ENCODE results near the gene C4orf50.

C4orf50 gene

DNA sequence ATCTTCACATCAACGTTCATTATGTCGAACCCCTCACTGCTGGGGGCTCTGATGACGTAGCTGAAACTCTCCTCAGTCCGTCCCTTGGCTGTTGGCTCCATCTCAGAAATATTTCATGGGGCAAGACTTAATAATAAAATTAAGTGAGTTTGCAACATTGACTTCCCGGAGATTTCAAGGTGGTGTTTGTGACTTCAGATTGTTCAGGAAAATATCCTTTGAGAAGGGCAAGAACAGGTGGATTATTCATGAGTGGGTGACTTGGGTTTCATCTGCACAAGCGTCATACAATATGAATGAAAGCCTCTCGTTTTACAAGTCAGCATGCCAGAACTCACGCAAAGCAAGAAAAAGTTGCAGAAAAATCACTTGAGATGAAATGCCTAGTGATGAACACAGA lies at the start of gene C4orf50:
C4orf50 (minus strand) TSS at position 101 of the 400 bp plus-strand sequence.
- no peak for FAIRE-seq

GRCh38 chr4:6065934-6066590 lies 47.8 kb upstream of the C4orf50 start:
- no peak for FAIRE-seq

DNA sequence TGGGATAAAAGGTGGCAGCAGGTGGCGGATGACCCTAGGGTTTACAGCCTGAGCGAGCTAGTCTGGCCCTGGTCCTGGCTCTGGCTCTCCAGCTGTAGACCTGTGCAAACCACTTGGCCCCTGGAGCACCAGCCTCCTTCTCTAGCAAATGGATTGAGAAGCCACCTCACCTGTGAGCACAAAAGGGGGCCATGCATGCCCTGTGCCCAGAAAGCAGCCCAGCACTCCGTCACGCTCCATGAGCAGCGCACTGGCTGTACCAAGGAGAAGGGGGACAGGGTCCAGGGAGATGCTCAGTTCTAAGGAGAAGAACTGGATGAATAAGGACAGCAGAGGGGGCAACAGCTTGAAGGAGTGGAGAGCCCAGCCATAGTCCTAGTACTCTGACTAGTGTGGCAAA lies 46.9 kb upstream of the C4orf50 start:
- no peak for FAIRE-seq

- no peak for FAIRE-seq
Observed at GRCh38 chr4:6064383-6064782, 46.2 kb upstream of the C4orf50 start.

DNA sequence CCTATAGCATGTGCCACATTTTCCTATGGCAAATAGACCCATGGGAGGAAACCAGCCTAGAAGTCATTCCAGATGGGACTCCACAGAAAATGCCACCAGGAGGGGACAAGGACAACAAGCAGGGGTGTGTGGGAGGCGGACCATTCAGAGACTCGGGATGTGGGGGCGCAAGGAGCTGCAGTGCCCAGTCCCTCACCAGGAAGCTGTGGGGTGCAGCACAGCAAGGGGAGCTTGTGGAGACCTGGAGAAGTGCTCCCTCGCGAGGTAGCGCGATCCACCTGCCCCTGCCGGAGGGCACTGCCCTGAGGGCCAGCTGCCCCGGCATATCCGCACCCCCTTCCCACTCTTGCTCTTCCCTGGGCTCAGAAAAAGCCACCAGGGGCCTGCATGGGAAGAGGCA lies 45.5 kb upstream of the C4orf50 start:
- FAIRE-seq: no peak

GRCh38 chr4:6062133-6062532 lies 43.9 kb upstream of the C4orf50 start:
- no peak for FAIRE-seq

DNA sequence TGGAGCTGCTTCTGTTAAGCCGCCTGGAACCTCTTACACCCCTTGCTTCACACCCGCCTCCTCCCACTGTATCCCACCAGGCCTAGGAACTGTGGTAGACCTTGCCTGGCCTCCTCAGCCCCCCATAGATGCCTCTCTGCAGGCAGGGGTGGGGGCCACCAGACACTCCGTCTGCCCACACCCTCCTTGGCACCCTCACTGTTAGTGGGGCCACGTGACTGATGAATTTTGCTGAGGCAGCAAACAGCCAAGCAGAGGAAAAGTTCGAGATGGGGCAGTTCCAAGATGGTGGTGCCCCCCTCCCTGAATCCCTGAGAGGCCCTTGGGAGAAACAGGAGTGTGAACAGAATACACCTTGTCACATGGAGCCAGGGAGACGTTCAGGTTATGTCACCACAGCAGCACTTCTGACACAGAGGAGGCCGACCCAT lies 41.2 kb upstream of the C4orf50 start:
- no peak for FAIRE-seq

GRCh38 chr4:6058531-6059374 lies 40.5 kb upstream of the C4orf50 start:
- no peak for FAIRE-seq

GRCh38 chr4:6056976-6057766 lies 38.9 kb upstream of the C4orf50 start:
- FAIRE-seq: no peak

- FAIRE-seq: no peak
Observed at GRCh38 chr4:6055436-6055835, 37.2 kb upstream of the C4orf50 start.

- FAIRE-seq: no peak
Observed at GRCh38 chr4:6055030-6055429, 36.8 kb upstream of the C4orf50 start.

DNA sequence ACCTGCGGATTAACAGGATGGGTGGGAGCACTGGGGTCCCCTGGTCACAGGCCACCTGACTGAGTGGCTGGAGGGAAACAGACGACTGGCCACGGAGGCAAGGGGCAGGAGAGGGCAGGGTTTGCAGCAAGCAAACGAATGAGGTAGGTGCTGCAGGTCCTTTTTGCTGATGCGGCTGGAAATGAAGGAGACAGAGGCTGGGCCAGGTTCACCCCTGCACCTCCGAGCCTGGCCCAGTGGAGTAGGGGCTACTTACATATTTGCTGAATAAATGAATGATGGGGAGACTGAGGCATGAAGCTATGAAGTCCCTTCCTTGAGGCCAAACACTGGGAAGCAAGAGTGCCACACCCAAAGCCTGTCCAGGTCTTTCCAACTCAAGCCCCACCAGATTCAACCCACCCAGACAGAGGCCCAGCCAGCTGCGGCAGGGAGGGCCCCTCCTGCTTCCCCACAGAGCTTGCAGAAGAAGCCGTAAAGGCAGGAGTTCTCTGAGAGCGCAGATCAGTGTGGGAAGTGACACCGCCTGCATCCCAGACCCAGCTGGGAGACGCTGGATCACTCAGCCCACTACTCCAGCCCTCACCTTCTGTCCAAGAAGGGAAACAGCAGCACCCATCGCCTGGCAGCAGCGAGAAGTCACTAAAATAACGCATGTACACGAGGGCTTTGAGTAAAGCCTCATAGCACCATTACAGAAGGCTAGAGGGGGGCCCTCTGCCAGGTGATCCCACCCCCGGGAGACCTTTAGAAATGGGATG lies 36.1 kb upstream of the C4orf50 start:
- no peak for FAIRE-seq

- no peak for FAIRE-seq
Observed at GRCh38 chr4:6052679-6053078, 34.4 kb upstream of the C4orf50 start.

GRCh38 chr4:6050551-6050950 lies 32.3 kb upstream of the C4orf50 start:
- no peak for FAIRE-seq

- no peak for FAIRE-seq
Observed at GRCh38 chr4:6049985-6050384, 31.8 kb upstream of the C4orf50 start.

- no peak for FAIRE-seq
Observed at GRCh38 chr4:6049278-6049677, 31.0 kb upstream of the C4orf50 start.

GRCh38 chr4:6048537-6048936 lies 30.3 kb upstream of the C4orf50 start:
- FAIRE-seq: no peak

DNA sequence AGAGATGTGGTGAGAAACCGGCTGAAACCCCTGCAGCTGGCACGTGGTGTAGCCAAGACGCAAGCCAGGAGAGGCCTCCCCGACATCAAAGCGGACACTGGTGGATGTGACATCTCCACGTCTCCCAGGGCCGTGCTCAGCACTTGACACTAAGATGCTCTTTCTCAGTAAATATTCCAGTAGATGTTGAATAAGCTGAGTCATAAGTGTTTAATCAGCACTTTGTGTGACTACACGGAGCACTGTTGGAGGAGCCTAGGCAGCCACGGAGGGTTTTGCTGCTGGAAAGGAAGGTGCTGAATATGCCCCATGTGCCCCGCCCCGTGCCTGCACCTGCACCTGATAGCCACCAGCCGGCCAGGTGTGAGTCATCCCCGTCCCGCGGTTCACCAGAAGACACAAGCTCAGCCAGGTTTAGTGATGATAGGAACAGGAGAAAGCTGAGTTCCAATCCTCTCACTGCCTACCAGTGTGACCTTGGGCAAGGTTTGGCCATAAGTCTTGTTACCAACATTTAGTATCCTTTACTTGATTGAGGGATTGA lies 29.0 kb upstream of the C4orf50 start:
- no peak for FAIRE-seq

DNA sequence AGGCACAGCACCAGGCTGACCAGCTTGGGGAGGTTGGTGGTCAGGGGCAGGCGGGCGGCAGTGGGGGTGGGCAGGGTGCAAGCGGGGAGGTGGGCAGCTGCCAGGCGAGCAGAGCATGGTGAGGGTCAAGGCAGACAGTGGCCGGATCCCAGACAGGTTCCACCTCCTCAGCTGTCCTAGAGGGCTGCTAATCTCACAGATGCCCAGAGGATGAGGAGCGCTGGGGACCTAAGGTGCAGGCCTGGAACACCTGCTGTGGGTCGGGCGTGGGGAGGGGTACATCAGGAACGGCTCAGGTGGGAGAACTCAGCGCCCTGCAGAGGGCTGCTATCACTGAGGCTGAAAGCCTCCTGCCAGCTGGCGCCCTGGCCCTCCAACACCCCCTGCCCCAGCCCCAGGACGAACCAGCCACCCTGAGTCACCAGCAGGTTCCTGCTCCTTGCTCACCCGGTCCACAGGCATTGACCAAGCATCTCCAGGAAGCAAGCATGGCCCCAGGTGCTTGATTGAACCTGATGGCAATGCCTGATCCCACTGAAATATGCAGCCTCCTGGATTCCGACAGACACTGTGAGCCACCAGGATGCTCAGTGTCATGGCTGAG lies 28.4 kb upstream of the C4orf50 start:
- FAIRE-seq: no peak

DNA sequence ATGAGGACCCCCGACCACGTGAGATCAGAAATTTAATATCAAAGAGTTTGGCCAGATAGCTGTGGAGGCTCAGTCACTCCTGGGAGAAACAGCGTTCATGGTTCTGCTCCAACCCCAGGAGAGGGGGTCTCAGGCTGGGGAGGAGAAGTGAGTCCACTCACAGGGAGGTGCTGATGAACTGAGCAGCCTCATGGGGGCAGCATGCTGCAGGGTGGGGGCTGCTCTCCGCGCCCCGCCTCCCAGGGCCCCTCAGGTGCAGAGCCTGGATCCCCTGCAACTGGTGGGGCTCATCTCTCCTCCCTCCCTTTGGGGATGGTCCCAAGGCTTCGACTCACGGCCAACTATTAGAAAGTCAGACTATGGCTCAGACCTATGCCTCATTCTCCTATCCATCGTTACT lies 26.6 kb upstream of the C4orf50 start:
- no peak for FAIRE-seq

DNA sequence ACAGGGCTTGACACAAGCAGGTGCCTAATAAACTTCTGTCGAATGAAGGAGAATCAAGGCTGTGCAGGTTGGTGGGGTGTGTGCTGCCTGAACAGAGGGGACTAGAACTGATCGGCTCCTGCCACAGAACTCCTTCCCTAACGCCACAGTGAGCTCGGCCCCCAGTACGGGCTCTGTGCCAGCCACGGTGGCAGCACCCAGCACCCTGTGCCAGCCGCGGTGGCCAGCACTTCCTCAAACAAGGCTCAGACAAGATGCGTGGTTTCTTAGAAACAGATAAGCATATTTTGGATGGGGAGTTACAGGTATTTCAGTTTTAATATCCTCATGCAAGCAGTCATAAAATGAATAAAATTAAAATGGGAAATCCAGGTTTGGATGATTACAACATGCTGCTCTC lies 26.0 kb upstream of the C4orf50 start:
- FAIRE-seq: no peak

DNA sequence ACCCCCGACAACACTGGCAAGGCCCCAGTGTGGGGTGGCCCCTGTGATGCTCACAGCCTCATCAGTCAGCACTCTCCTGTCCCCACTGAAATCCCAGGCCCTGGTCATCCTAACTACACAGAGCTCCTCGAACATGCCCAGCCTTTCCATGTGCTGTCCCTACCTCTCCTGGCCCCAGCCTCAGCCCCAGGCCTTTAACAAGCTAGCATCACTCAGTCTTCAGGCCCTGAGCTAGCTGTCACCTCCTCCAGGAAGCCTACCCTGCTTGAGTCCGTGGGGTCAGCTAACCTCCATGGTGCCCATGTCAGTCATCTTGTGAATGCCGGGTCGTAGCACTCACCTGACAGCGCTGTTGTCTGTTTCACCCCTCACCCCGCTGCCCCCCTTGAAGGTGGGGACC lies 25.6 kb upstream of the C4orf50 start:
- FAIRE-seq: no peak
